Stimulated activated CD4-positive, alpha-beta T cell treated with anti-CD3 and anti-CD28 coated beads, Interleukin-2, amount 100 ng/mL, for 24 hours (primary cell): ENCODE measurements around the gene RRP1.
"Not testable (repeated sequence)": the region's sequence is repeated elsewhere in the genome, so short reads cannot be mapped to it uniquely, and the experiment has no call there.

ENCODE experiments used
- DNase-seq, 2 donors: peaks; one replicate each; pipeline ENCODE4 v3.0.0-alpha.2; 2020

RRP1 gene

GRCh38 chr21:43819511-43820405 lies 30.4 kb downstream of the RRP1 start:
- DNase-seq = no peak

- no peak for DNase-seq
Observed at GRCh38 chr21:43820466-43820865, 31.1 kb downstream of the RRP1 start.

GRCh38 chr21:43822166-43822565 lies 32.8 kb downstream of the RRP1 start:
- not testable (repeated sequence) for DNase-seq

GRCh38 chr21:43822741-43823140 lies 33.4 kb downstream of the RRP1 start:
- DNase-seq = not testable (repeated sequence)

- no peak for DNase-seq
Observed at GRCh38 chr21:43824333-43825241, 35.2 kb downstream of the RRP1 start.

GRCh38 chr21:43825242-43825935 lies 36.0 kb downstream of the RRP1 start:
- no peak for DNase-seq

GRCh38 chr21:43825936-43826622 lies 36.7 kb downstream of the RRP1 start:
- DNase-seq = no peak

- DNase-seq = no peak
Observed at GRCh38 chr21:43826623-43826974, 37.2 kb downstream of the RRP1 start.

GRCh38 chr21:43827015-43827611 lies 37.7 kb downstream of the RRP1 start:
- no peak for DNase-seq

- DNase-seq = no peak
Observed at GRCh38 chr21:43829161-43829560, 39.8 kb downstream of the RRP1 start.

- DNase-seq = no peak
Observed at GRCh38 chr21:43829575-43830119, 40.3 kb downstream of the RRP1 start.

GRCh38 chr21:43832158-43832550 lies 42.8 kb downstream of the RRP1 start:
- no peak for DNase-seq

- no peak for DNase-seq
Observed at GRCh38 chr21:43832648-43833047, 43.3 kb downstream of the RRP1 start.

- no peak for DNase-seq
Observed at GRCh38 chr21:43834146-43834905, 44.9 kb downstream of the RRP1 start.

- DNase-seq = no peak
Observed at GRCh38 chr21:43835050-43835449, 45.7 kb downstream of the RRP1 start.

- no peak for DNase-seq
Observed at GRCh38 chr21:43835861-43836260, 46.5 kb downstream of the RRP1 start.

- no peak for DNase-seq
Observed at GRCh38 chr21:43836616-43837015, 47.2 kb downstream of the RRP1 start.

GRCh38 chr21:43840259-43840658 lies 50.9 kb downstream of the RRP1 start:
- DNase-seq = no peak

- no peak for DNase-seq
Observed at GRCh38 chr21:43842742-43843141, 53.4 kb downstream of the RRP1 start.

GRCh38 chr21:43844906-43845305 lies 55.5 kb downstream of the RRP1 start:
- DNase-seq = not testable (repeated sequence)

GRCh38 chr21:43845386-43845785 lies 56.0 kb downstream of the RRP1 start:
- no peak for DNase-seq
